PFSK-1 (cell line): ENCODE measurements around the gene SOWAHB.

Experiments used
- FOXP2 ChIP-seq: optimal IDR thresholded peaks from 2 replicates; pipeline ENCODE3; 2011; ENCODE audit warnings: borderline replicate concordance, control low read depth, inconsistent platforms; ENCODE audit not compliant: insufficient read depth; ENCODE audit errors: extremely low read length, extremely low read depth
- POLR2AphosphoS5 ChIP-seq: IDR thresholded peaks from 2 replicates; pipeline ENCODE4 v1.6.1; 2012; ENCODE audit warnings: low read depth, mild to moderate bottlenecking, control low read depth, low read length, moderate library complexity
- SIN3A ChIP-seq: IDR thresholded peaks from 2 replicates; pipeline ENCODE4 v1.6.1; 2012; ENCODE audit warnings: mild to moderate bottlenecking, low read length, moderate library complexity, borderline replicate concordance; ENCODE audit not compliant: insufficient read depth
- TAF1 ChIP-seq: IDR thresholded peaks from 2 replicates; pipeline ENCODE4 v1.6.1; 2012; ENCODE audit warnings: low read length, control low read depth, borderline replicate concordance; ENCODE audit not compliant: insufficient read depth
- TF ChIP-seq, protein P1 (sequence below), 2 experiments: IDR thresholded peaks; 2 replicates each; pipeline versions ENCODE4 v1.6.1 to v1.8.0; 2011 to 2012; ENCODE audit warnings: low read depth in 2 of 2, low read length in 2 of 2, control low read depth in 1 of 2, inconsistent platforms in 1 of 2, mild to moderate bottlenecking in 1 of 2, moderate library complexity in 1 of 2; ENCODE audit not compliant: insufficient read depth in 1 of 2

Gene SOWAHB

DNA sequence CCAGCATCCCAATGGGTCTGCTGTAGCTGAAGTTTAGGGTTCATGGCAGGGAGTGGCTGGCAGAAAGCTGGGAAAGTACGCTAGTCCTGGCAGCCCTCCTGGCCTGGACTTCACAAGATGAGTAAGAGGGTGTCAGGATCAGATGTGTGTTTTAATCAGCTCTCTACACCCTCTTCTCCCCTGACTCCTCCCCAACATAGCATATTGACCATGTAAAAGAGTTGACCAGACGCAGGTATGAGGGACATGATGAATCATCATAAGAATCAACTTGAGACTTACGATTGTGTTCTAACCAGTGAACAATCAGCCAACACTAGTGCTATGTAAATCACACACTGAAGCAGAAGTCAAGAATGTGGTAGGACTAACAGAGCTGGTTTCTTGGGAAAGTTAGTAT lies 5.3 kb downstream of the SOWAHB start:
- TF ChIP-seq TAF1 (no peak), SIN3A (no peak), POLR2AphosphoS5 (no peak), FOXP2 (no peak)
- TF ChIP-seq, protein P1, sequence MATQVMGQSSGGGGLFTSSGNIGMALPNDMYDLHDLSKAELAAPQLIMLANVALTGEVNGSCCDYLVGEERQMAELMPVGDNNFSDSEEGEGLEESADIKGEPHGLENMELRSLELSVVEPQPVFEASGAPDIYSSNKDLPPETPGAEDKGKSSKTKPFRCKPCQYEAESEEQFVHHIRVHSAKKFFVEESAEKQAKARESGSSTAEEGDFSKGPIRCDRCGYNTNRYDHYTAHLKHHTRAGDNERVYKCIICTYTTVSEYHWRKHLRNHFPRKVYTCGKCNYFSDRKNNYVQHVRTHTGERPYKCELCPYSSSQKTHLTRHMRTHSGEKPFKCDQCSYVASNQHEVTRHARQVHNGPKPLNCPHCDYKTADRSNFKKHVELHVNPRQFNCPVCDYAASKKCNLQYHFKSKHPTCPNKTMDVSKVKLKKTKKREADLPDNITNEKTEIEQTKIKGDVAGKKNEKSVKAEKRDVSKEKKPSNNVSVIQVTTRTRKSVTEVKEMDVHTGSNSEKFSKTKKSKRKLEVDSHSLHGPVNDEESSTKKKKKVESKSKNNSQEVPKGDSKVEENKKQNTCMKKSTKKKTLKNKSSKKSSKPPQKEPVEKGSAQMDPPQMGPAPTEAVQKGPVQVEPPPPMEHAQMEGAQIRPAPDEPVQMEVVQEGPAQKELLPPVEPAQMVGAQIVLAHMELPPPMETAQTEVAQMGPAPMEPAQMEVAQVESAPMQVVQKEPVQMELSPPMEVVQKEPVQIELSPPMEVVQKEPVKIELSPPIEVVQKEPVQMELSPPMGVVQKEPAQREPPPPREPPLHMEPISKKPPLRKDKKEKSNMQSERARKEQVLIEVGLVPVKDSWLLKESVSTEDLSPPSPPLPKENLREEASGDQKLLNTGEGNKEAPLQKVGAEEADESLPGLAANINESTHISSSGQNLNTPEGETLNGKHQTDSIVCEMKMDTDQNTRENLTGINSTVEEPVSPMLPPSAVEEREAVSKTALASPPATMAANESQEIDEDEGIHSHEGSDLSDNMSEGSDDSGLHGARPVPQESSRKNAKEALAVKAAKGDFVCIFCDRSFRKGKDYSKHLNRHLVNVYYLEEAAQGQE (IDR thresholded peaks at IDR 0.05; ENCODE audit: insufficient read depth in 1 of 2, low read depth in 2 of 2, low read length in 2 of 2): no peak

DNA sequence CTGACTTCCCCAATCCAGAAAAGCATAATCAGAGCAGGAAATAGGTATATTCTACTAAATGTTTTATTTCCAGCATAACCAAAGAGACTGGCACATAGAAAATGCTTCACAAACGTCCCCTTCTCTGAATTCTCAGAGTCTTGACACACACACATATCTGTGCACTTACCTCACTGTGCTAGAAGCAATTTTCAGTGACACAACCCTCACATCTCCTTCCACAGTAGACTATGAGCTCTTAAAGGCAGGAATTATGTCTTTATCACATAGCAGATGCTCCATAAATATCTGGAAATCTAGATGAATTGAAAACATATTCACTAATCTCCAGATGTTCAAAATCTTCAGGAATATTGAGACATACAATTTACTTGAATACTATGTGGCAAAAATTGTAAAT lies 5.9 kb downstream of the SOWAHB start:
- no peak for TF ChIP-seq POLR2AphosphoS5
- no peak for TF ChIP-seq SIN3A
- no peak for TF ChIP-seq TAF1
- TF ChIP-seq, protein P1 (IDR thresholded peaks at IDR 0.05; ENCODE audit: insufficient read depth in 1 of 2, low read depth in 2 of 2, low read length in 2 of 2): no peak
- TF ChIP-seq FOXP2: no peak

DNA sequence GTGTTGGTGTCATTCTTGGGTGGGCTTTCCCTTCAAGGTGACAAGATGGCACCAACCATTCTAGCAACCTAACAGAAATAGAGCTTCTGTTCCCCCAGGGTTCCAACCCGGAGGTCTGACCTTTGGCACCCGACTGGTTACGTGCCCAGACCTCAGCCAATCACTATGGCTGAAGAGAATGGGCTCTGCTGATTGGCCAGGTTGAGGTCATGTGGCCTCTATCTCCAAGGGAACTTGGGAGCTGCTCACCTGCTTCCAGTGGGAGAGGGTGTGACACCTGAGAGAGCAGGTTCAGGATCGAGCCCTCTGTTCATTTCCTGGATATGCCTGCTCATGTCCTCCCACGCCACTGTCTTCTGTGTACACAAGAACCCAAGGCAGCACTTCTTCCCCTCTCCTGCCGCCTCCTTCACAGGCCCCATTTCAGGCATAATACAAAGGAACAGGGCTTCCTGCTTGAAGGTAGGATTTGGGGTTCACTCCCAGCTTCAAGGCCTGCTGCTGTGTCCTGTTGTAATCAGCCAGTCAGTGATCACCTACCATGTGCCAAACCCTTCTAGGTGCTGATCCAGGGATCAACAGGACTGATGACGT lies 11.0 kb downstream of the SOWAHB start:
- TF ChIP-seq TAF1: no peak

DNA sequence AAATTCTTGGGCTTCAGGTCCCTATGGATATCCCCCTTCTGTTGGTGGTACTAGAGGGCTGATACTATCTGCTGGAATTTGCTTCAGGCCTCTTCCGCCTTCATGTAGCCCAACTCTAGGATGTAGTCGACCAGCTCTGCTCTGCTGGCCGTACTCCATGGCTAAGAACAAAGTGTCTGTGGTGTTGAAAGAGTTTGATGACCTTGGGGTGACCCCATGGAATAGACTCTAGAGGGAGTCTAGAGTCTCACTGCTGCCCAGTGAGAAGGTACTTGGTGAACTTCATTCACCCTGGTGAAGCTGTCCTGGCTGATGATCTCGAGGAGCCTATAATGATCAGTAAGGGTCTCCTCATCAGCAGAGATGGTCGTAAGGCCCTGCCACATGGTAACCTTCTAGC lies 11.7 kb downstream of the SOWAHB start:
- TF ChIP-seq, protein P1 (IDR thresholded peaks at IDR 0.05; ENCODE audit: insufficient read depth in 1 of 2, low read depth in 2 of 2, low read length in 2 of 2): no peak
- TF ChIP-seq SIN3A: no peak

DNA sequence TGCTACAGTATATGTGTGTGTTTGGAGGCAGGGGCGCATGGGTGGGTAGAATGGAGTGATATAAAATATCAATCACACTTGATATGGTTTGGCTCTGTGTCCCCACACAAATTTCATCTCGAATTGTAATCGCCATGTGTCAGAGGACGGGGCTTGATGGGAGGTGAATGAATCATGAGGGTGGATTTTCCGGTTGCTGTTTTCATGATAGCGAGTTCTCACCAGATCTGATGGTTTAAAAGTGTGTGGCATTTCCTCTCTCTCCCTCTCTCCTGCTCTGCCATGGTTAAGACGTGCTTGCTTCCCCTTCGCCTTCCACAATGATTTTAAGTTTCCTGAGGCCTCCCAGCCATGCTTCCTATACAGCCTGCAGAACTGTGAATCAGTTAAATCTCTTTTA lies 14.8 kb downstream of the SOWAHB start:
- TF ChIP-seq TAF1: no peak
- TF ChIP-seq SIN3A: no peak
- TF ChIP-seq, protein P1 (IDR thresholded peaks at IDR 0.05; ENCODE audit: insufficient read depth in 1 of 2, low read depth in 2 of 2, low read length in 2 of 2): no peak
- TF ChIP-seq POLR2AphosphoS5: no peak
- no peak for TF ChIP-seq FOXP2

DNA sequence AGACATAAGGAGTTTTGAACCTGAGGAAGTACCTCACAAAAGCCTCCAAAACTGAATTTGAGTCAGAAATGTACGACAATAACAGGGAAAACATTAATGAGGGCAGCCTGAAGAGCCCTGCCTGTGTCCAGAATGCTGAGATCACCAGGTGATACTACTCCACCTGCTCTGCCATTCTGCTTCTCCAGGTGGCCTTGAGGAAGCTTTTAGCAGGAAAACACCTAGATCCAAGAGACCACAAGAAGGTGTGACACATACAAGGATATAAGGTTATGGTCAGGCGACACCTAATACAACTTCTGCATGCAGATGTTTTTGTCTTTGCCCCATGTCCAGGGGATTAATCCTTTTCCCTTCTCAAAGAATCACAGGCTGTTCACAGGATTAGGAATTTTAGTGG lies 15.3 kb downstream of the SOWAHB start:
- TF ChIP-seq FOXP2 (no peak), TAF1 (no peak), SIN3A (no peak), POLR2AphosphoS5 (no peak)
- TF ChIP-seq, protein P1 (IDR thresholded peaks at IDR 0.05; ENCODE audit: insufficient read depth in 1 of 2, low read depth in 2 of 2, low read length in 2 of 2): no peak
